DMS153 (cell line): ENCODE results near the gene DENND6B.
"Not testable (repeated sequence)": the region's sequence is repeated elsewhere in the genome, so short reads cannot be mapped to it uniquely, and the experiment has no call there.

Source experiments
- DNase-seq: peaks from one replicate; lab custom pipeline; 2025; lab: John Stamatoyannopoulos, UW

Gene DENND6B, protein sequence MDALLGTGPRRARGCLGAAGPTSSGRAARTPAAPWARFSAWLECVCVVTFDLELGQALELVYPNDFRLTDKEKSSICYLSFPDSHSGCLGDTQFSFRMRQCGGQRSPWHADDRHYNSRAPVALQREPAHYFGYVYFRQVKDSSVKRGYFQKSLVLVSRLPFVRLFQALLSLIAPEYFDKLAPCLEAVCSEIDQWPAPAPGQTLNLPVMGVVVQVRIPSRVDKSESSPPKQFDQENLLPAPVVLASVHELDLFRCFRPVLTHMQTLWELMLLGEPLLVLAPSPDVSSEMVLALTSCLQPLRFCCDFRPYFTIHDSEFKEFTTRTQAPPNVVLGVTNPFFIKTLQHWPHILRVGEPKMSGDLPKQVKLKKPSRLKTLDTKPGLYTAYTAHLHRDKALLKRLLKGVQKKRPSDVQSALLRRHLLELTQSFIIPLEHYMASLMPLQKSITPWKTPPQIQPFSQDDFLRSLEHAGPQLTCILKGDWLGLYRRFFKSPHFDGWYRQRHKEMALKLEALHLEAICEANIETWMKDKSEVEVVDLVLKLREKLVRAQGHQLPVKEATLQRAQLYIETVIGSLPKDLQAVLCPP

GRCh38 chr22:50326956-50327710, at the start of gene DENND6B:
TSS of gene DENND6B (minus strand) at chr22:50327012. CDS start at chr22:50326988, 24 bp downstream.
- DNase-seq, result peak; percentile 56

GRCh38 chr22:50376085-50376651, 49.4 kb upstream of the DENND6B start:
- DNase-seq, result no peak

DNA sequence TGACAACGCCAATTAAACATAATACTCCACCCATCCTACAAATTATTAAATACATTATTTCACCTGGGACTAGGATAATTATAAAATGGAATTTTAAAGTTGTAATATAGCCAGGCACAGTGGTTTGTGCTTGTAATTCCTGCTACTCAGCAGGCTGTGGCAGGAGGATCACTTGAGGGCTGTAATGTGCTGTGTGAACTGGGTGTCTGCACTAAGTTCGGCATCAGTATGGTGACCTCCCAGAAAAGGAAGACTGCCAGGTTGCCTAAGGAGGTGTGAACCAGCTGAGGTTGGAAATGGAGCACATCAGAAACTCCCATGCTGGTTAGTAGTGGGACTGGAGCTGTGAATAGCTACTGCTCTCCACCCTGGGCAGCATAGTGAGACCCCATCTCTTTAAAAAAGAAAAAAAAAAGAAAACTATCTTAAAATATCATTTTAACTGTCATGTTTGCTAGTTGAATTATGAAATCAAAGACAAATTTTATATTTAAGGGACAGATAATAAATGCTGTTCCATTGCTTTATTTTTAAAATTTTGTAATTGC, 44.4 kb upstream of the DENND6B start:
- DNase-seq, result no peak

DNA sequence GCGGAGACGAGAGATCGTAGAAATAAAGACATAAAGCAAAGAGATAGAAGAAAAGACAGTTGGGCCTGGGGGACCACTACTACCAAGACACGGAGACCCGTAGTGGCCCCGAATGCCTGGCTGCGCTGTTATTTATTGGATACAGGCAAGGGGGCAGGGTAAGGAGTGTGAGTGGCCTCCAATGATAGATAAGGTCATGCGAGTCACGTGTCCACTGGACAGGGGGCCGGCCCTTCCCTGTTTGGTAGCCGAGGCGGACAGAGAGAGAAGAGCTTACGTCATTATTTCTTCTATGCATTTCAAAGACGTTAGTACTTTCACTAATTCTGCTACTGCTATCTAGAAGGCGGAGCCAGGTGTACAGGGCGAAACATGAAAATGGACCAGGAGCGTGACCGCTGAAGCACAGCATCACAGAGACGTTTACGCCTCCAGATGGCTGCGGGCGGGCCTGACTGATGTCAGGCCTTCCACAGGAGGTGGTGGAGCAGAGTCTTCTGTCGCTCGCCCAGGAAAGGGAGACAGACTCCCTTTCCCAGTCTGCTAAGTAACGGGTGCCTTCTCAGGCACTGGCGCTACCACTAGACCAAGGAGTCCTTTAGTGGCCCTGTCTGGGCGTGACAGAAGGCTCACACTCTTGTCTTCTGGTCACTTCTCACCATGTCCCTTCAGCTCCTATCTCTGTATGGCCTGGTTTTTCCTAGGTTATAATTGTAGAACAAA, 41.1 kb upstream of the DENND6B start:
- no peak for DNase-seq

GRCh38 chr22:50363803-50364194, 37.0 kb upstream of the DENND6B start:
- not testable (repeated sequence) for DNase-seq

DNA sequence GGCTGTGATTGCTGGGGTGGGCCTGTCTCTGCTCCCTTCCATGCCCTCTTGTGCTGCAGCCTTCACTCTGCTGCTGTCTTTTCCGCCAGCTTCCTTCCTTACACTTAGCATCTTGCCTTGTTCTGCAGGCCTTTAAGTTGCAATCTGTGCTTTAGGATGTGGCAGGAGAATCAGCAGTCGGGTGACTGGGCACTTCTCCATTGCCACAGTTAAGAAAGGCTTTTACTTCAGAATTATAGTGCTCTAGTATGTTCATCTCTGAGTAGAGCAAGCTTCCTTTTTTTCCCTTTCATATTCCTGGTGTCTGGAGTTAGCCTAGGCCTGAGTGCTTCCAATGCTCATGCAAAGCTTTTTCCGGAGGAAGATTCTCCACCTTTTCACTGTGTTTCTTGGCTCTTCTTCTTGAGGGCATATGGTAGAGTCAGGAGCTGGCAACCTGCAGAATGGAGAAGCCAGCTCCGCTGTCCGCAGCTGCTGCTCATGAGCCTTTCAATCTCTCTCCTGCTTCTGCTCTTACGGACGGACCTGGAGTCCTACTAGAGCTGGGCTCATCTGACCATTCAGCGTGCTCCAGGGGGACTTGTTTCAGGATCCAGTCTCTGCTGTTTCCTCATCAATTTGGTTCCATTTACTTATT, 36.5 kb upstream of the DENND6B start:
- no peak for DNase-seq

DNA sequence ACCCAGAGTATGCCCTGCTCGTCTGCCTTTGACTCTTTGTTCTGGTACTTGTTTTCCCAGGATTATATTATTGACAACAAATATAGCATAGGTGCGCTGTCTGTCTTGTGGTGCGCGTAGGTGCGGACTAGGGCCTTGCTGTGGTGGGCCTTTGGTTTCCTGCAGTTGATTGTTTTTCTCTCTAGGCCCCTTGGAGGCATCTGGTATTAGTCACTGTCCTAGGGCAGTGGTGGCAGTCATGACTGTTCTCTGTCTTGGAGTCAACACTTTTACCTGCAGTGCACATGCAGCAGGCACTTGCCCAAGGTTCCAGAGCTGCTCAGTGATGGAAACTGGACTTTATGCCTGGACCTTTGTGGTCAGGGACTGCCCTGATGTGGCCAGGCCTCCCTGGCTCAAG, 34.9 kb upstream of the DENND6B start:
- DNase-seq, result no peak

DNA sequence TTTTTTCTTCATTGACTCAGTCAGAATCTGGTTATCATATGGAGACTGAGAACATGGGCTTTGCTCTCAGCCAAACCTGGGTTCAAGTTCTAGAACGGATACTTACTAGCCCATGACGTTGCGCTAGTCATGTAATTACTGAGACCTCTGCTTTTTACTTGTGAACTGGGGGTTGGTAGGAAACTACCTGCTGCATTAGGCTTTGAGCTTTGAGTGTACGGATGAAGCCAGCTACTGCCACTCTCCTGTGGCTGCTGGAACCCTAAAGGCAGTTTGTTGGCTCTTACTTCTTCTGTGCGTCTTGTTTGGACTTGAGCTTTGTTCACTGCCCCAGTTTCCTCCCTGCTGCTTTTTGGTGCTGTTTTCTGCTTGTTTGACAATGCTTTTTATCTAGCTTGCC, 34.4 kb upstream of the DENND6B start:
- no peak for DNase-seq

GRCh38 chr22:50360578-50360977, 33.8 kb upstream of the DENND6B start:
- DNase-seq, result no peak

DNA sequence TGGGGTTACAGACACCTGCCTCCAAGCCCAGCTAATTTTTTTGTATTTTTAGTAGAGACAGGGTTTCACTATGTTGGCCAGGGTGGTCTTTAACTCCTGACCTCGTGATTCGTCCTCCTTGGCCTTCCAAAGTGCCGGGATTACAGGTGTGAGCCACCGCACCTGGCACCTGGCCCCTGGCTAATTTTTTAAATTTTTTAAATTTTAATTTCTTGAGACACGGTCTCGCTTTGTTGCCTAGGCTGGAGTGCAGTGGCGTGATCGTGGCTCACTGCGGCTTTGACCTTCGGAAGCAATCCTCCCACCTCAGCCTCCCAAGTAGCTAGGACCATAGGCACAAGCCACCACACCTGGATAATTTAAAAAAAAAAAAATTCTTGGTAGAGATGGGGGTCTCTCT, 30.9 kb upstream of the DENND6B start:
- DNase-seq, result no peak

GRCh38 chr22:50357222-50357621, 30.4 kb upstream of the DENND6B start:
- DNase-seq, result no peak

DNA sequence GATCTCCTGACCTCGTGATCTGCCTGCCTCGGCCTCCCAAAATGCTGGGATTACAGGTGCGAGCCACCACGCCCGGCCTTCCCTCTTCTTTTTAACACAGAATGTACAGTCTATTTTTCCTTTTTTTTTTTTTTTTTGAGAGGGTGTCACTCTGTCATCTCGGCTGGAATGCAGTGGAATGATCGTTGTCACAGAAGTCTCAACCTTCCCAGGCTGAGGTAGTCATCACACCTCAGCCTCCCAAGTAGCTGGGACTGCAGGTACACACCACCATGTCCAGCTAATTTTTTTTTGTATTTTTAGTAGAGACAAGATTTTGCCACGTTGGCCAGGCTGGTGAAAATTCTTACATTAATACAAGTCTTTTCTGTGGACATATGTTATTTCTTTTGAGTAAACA, 29.4 kb upstream of the DENND6B start:
- no peak for DNase-seq

DNA sequence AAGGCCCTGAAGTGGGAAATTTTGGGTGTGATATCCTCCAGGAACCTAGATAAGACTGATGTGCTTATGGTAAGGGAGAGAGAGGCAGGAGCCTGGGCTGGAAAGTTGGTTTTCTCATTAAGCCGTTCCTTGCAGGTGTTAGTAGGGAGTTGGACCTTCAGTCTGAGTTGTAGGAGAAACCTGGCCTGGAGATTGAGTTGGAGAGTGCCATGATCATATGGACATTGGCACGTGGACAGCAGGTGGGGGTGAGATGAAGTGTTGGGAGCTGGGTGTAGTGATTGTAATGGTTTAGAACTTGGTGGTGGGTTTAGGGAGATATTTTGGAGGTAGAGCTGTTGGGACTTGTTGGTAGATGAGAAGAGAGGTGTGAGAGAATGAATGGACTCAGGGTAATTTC, 21.2 kb upstream of the DENND6B start:
- no peak for DNase-seq

DNA sequence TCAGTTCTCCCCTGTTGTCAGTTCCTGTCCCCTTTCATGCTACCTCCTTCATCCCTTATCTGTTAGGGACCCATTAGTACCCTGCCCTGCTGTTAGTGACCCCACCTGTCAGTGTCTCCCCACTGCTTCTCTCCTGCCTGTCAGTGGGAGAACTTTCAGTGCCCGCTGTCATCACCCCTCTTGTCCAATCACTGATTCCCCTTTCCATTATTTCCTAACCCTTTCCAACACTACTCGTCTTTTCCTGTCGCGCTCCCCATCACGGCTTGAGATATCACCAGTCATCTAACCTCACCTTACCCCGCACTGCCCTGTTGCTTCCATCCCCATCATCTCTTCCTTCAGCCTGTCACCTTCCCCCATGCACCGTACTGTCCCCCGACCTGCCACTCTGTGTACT, 20.3 kb upstream of the DENND6B start:
- no peak for DNase-seq

DNA sequence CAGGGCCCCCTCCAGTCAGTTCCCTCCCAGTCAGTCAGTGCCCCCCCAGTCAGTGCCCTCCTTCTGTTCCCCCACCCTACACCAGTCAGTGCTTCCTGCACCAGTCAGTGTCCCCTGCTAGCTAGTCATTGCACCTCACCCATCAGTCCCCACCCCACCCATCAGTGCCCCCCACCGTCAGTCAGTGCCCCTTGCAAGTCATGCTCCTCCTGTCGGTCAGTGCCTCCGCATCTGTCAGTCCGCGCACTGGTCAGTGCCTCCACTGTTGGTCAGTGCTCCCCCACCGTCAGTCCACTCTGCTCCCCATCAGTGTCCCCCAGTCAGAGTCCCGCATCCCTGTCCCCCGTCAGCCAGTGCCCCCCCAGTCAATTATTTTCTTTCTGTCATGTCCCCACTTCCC, 19.7 kb upstream of the DENND6B start:
- DNase-seq, result no peak

GRCh38 chr22:50343541-50343935, 16.7 kb upstream of the DENND6B start:
- no peak for DNase-seq

GRCh38 chr22:50342651-50343540, 16.1 kb upstream of the DENND6B start, which contains the start of gene PPP6R2:
TSS of gene PPP6R2 (plus strand) at chr22:50343327. CDS start at chr22:50393909, 50,582 bp downstream.
- no peak for DNase-seq

- peak; percentile 76 for DNase-seq
These were observed 15.3 kb upstream of the DENND6B start for GRCh38 chr22:50341977-50342650.
